ENCODE data around the gene PSEN2.

Gene PSEN2

DNA sequence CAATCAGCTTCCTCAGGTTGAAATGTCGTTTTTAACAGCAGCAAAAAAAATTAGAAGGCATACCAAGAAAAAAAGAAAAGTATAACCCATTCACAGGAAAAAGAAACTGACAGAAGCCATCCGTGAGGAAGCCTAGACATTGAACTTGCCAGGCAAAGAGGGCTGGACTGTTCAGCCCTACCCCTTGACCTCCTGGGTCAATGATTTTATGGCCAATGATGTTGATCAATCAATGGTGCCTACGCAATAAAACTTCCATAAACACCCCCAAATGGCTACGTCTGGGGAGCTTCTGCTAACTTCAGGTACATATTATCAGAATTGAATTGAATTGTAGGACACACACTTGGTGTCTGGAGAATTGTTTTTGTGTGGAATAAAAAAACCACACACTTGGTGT is 4.8 kb upstream of the PSEN2 start:
- no peak for DNase-seq

DNA sequence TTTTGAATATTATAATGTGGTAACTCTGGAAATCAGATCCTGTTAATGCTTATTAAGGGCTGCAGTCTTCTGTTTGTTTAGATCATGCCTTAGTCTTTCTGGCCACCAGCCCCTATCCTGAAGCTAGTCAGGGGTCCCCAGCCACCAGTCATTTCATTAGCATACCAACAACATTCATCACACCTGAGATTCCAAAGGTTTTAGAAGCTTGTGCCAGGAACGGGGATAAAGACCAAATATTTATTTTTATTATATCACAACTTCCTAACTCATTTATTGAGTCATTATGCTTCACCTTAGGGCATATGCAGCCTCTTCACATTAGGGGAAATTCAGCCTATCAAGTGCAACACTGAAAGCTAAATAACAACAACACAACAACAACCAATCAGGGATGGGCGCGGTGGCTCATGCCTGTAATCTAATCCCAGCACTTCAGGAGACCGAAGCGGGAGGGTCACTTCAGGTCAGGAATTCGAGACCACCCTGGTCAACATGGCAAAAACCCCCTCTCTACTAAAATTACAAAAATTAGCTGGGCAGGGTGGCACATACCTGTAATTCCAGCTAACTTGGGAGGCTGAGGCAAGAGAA is 2.9 kb upstream of the PSEN2 start:
- DNase-seq = no peak

DNA sequence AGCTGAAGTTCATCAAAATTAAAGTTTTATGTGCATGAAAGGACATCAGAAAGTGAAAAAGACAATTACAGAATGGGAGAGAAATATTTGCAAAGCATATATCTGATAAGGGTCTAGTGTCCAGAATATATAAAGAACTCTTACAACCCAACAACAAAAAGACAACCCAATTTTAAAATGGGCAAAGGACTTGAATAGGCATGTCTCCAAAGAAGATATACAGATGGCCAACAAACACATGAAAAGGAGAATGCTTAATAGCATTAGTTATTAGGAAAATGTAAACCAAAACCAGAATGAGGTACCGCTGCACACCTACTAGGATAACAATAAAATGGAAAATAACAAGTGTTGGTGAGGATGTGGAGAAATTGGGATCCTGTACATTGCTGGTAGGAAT is 1.7 kb upstream of the PSEN2 start:
- no peak for DNase-seq

DNA sequence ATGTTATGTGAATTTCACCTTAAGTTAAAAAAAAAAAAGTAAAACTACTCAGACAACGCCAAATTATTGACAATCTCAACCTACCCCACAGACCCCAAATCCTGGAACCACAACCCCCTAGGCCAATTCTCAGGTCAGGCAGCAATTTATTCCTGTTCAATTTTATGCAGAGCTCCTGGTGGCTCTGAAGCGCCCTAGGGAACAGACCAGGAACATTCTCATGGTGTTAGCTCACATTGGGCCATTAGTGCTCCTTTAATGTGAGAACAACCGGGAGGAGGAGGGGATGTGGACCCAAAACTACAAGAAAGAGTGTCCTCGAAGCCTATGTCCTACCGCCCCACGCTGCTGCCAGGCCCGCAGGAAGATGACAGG is 403 bp upstream of the PSEN2 start:
- DNase-seq = no peak

DNA sequence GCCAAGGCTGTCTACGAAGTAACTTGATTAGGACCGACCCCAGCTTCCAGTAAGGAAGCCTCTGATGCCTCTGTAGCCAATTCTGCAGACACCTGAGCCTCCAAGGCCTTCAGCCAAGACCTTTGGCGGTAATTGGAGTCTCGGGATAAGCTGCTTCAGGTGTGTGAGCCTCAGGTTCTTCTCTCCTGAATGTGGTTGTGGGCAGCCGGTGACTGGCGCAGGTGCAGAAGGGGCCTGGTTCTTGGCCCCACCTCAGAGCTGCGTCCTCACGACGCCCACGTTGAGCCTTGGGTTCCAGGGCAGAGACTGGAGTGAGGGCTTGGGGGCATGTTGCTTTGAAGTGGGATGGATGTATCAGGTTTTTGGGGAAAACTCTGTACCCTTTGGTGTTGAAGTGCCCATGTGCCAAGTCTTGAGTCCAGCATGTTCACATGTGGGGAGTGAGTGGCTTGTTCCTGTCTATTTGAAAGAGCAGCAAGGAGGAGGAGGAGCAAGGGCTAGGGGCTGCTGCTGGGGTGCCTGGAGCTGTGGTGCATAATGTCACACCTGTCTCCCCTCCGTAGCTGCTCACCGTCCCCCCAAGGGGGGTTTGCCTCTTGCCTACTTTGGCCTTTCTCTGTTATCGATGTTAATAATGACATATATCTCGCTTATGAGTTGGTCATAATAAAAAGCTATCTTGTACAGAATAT is 1.4 kb downstream of the PSEN2 start:
- no peak for DNase-seq

DNA sequence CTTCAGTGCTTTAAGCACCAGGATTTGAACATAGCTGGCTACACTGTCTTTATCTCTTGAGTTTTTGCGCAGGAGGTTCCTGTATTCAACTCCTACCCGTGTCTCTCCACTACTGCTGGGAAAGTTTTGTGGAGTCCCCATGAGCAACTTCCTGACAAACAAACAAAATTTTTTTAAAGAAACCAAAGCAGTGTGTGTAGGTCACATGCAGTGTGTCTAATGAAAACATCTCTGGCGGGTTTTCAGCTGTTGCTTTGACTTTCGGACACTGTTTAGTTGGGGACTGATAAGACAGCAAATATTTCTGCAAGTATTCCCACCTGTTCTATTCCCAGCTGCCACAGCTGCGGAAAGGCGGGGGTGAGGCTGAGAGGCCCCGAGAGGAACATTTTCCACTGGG is 2.0 kb downstream of the PSEN2 start:
- no peak for DNase-seq

DNA sequence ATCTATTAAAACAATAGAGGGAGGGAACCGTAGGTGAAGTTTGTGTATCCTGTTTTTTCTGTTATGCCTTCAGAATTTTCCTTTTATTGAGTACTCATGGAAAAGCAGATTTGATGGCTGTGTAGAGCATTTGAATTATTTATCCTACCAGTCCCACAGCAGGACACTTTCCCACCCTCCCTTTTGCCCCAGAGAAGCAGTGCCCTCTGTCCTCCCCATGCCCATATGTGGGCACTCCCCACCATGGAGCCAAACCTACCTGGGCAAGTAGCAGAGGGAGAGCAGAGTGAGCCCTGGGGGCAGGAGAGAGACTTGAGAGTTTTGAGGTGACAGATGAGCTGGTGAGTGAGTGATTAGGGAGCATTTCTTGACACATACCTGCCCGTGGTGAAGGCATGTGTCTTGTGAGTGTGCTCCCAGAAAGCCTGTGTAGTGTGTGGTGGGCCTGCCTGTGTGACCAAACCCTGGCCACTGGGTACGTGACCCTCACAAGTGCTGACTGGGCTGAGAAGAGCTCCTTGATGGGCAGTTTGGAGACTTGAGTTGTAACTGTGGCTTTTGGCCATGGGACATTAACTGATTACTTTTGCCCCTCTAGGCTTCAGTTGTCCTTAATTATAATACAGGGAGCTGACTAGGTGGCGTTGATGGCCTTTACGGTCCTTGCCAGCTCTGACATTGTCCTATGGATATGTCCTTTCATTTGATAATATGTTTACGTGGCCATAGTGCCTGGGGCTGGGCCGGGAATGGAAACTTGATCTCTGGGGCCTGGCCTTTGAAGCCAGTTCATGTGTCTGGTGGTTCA is 3.6 kb downstream of the PSEN2 start:
- DNase-seq = no peak

DNA sequence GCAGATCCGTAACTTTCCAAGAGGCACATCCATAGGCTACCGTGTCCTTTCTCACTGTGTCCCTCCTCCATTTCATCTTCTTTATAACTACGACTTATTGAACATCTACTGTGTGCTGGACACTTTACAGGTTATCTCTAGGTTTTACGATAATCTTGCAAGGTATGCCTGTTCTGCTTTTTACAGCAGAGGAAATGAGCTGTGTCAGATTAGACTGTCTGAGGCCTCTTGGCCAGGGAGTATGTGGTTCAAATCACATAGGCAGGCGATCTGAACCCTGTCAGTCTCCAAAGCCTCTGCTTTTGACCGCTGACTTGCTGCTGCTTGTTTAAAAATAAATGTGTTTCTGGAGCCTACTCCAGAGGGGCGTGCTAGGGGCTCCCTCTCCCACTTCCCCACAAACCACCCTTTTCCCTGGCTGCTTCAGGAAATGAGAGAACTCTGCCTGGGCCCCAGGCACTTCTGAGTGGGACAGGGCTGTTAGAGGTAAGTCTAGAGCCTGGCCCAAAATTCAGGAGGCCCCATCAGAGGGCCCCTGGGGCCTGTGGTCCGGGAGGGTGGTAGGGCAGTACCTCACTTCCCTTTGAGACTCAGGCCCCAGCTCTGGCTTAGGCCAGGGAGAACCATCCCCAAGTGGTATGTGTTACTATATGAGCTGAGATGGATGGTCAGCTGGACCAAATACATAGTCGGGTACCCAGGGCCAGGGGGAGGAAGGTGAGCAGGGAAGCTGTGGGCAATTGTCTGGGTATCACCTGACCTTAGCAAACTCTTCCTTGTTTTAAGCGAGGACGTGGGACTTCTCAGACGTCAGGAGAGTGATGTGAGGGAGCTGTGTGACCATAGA is 4.4 kb downstream of the PSEN2 start:
- no peak for DNase-seq

DNA sequence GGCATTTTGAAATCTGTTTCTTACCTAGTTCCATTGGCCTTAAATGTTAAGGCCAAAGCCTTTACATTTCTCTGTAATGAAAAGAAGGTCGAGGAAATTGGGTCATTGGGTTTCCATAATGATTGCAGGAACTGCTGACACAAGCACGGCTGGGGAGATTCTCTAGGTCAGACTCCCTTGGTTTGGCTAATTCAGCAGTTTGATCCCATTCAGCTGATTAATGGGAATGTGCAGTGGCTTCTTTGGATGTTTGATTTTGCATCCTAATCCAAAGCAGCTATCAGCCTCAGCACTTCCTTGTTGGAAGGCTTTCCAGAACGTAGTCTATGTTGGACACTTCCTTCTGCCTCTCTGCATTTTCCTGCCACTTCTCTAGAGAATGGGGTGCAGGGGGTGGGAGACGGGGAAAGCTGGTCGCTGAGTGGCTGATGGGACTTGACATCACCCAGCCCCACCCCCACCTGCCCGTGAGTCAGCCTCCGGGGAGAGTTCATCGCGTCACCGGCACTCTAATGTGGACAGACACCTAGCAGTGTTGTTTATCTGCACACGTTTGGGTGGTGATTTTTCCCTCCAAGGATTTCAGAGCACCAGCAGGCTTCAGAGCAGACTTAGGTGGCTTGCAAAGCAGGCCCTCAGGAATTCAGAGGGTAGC is 5.4 kb downstream of the PSEN2 start:
- DNase-seq = peak; percentile 13 to 35

DNA sequence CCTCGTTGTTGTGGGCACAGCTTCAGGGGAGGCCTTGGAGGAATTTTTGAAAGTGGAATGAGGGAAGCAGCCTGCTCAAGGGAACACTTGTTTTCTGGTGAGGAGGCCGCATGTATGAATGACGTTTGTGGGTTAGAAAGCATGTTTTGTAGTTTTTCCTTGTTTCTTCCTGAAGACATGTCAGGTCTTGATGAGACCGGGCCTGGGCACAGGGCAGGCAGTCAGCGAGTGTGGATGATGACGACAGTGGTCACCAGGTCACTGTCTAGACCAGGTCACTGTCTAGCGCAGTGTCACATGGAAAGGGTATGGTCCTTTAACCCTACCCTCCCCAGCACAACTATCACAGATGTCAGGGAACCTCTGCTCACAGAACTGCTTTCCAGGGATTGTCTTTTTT is 7.3 kb downstream of the PSEN2 start:
- no peak for DNase-seq

DNA sequence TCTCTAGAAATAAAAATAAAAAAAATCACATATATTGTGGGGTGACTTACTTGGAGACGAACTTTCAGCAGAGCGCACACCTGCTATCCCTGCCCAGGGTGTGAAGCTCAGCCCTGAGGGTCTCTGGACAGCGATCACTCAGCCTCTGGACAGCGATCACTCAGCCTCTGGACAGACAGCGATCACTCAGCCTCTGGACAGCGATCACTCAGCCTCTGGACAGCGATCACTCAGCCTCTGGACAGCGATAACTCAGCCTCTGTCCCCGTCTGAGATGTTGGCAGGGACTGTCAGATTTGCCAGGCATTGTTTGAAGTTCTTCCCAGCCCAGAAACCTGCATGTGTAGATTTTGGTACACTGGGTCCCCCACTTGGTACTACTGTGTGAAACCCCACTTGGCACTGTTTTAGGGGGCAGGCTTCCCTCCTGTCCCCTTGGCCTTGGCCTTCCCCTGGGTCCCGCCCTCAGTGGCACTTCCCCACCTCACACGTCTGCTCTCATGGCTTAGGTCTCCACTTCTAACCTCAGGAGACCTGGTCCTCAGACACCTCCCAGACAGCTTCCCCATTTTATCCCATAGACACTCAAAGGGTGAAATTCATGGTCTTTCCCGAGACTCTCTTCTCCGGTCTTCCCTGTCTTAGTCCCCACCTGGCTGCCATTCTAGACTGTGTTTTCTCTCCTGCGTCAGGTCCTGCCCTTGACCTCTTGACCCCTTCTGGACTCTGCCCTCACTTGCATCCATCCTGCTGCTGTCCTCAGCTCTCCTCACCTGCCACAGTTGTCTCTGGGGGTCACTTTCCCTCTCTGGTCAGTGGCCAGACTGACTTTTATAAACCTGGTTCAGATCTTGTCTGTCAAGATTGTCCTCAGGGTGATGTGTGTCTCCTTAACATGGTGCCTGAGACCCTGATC is 10.2 kb downstream of the PSEN2 start:
- DNase-seq = no peak

DNA sequence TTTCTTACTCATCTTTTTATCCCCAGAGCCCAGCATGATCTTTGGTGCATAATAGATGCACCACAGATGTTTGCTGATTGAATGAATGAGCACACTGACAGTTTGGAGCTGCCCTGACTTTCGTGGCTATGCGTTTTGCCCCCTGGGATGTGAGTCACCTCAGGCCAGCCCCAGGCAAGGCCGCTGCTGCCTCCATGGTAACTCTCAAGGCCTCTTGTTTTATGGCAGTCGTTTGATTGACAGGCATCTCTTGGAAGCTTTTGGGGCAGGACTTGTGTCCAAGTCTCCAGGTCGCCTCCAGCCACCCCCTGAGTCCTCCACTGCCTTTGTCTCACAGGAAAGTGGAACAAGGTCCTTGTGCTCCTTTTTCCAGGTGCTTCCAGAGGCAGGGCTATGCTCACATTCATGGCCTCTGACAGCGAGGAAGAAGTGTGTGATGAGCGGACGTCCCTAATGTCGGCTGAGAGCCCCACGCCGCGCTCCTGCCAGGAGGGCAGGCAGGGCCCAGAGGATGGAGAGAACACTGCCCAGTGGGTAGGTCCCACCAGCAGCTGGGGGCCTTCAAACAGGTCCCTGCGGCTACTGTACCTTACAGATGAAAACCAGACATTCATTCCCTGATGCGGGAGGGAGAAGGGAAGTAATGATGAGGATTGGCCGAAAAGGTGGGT is 11.2 kb downstream of the PSEN2 start:
- no peak for DNase-seq

DNA sequence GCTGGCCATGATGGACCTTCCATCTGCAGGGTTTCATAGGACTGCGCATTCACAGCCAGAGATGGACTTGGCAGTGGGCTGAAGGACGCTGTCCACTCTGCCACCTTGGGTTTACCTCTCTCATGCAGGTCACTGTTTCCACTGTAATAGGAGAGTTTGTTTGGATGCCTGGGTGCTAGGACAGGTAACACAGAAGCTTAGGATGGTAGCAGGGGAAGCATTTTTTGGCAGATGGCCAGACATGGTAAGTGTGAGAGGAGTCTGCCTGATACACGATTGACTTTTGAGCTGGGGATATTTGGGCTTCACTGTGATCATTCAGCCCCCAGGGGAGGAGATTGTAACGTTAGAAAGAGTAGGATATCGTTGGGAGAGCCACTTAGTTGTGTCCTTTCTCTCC is 11.8 kb downstream of the PSEN2 start:
- DNase-seq = peak in 1 of 2 experiments; percentile 20

DNA sequence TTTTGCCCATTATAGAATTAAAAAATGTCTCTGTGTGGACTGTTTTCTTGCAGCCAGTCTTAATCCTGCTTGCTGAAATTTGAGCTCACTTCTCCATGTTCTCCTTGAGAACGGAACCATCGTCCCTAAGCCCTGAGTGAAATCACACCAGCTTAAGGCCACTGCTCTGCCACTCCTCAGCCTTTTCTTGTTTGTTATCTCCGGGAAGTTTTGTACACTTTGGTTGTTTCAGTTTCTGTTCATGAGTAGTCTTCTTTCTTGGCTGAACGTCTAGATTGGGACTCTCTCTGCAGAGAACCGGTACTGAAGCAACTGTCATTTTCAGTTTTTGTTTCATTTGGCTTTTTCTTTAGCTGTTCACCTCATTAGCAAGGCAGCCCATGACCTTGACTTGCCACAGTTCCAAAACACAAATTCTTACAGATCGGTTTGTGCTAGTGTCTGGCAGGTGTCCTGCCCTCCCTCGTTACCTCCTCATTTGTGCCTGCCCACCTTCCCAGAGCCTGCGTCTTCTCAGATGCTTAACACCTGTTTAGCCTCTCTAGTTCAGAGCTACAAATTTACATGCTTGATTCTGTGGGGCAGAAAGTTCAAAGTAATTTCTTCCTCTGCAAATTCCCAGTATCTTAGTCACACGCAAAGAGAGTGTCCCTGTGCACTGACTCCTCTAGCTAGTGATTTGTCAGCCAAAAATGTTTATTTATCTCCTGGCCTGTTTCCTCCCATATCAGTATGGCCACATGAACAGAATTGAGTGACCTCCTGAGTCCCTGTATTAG is 12.4 kb downstream of the PSEN2 start:
- no peak for DNase-seq

DNA sequence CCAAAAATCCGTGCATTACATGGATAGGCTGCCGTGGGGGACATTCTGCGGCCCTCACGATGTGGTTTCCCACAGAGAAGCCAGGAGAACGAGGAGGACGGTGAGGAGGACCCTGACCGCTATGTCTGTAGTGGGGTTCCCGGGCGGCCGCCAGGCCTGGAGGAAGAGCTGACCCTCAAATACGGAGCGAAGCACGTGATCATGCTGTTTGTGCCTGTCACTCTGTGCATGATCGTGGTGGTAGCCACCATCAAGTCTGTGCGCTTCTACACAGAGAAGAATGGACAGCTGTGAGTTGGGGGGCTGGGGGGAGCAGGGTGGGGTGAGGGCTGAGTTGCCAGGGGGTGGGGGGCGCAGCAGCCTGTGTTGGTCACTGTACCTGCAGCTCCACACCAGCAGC is 13.2 kb downstream of the PSEN2 start:
- no peak for DNase-seq

DNA sequence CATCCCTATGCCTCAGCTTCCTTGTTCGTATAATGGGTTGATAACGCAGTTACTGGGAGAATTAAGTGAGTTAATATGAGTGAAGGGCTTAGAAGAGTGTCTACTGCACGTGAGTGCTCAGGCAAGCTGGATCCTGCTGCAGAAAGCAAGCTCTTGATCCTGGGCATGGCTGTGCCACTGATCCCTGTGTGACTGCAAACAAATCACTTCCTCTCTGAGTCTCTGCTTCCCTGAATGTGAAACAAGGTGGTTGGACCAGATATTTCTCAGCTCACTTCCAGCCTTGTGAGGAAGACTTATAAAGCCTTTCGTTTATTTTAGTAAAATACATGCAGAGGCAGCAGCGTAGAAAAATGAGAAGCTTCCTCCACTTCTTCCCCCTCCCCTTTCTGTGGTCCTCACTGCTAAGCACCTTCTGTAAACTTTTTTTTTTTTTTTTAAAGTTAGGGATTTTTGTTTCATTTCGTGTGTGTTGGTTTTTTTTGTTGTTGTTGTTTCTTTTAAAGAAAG is 13.8 kb downstream of the PSEN2 start:
- no peak for DNase-seq

DNA sequence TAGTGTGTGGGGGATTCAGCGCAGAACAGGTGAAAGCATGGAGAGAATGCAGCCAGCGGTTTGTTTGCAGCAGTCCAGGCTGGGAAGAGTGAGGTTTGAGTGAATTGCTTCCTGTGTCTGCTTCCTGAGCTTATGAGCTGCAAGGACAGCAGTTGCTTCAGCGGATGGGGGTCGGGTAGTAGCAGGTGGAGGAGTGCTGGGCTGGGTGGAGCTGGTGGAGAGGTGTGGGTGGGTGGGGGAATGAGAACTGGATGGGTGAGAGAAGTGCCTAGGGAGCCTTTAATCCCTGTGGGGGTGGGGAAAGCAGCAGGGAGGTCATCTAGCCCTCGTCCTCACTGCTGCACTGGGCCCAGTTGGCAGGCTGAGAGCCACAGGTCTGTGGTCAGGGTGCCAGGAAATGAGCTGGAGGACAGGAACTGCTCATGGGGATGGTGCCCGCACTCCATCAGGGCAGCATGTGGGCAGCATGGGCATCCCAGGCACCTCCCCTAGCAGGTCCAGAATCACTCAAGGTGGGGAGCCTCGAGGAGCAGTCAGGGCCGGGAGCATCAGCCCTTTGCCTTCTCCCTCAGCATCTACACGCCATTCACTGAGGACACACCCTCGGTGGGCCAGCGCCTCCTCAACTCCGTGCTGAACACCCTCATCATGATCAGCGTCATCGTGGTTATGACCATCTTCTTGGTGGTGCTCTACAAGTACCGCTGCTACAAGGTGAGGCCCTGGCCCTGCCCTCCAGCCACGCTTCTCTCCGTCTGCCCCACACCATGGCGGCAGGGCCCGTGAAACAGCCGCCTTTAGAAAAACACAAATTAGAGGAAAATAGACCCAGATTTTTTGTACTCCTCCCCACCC is 14.8 kb downstream of the PSEN2 start:
- no peak for DNase-seq

DNA sequence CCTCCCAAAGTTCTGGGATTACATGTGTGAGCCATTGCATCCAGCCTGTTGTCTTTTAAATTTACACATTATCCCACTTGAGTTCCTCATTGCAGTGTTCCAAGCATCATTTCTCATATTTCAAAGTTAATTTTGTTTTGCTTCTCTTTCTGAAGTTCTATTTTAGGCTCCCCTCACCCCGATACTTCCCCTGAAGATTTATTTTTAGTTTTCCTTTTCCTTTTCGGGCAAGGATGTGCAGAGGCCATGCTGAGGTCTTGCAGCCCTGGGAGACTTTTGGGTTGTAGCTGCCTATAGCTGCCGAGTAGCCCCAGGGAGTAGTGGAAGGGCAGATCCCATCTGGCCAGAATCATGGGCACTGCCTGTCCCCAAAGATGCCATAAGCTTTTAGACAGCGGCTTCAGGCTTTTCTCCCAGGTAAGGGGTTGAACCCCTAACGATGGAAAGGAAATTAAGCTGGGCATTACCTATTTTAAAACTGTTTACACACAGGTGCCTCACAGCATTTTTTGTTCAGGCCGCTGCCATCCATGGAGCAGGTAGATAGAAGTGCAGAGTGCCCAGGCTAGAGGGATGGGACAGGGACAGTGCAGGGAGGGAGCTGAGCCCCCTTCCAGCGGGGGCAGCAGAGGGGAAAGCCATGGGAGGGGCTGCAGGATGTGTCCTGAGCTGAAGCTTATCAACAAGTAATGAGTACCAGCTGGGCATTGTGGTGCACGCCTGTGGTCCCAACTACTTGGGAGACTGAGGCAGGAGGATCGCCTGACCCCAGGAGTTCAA is 15.9 kb downstream of the PSEN2 start:
- DNase-seq = no peak
